HEK293 (cell line): ENCODE data around the gene ZNF80.

ENCODE experiments used
- GLI4 ChIP-seq: fragments of 450-650 bp; formaldehyde crosslinking; IDR thresholded peaks from 2 replicates; pipeline ENCODE4 v1.5.1; 2016; ENCODE audit warnings: missing biosample characterization, missing genetic modification characterization
- YY1 ChIP-seq: fragments of 450-650 bp; formaldehyde crosslinking; IDR thresholded peaks from 2 replicates; pipeline ENCODE4 v1.5.1; 2018; ENCODE audit warnings: missing biosample characterization, missing genetic modification characterization
- ZNF221 ChIP-seq: fragments of 450-650 bp; formaldehyde crosslinking; IDR thresholded peaks from 2 replicates; pipeline ENCODE4 v1.5.1; 2017; ENCODE audit warnings: missing biosample characterization, missing genetic modification characterization, borderline replicate concordance
- ZNF366 ChIP-seq: fragments of 450-650 bp; formaldehyde crosslinking; conservative IDR thresholded peaks from 2 replicates; pipeline ENCODE4 v1.5.1; 2016; ENCODE audit warnings: missing biosample characterization, missing genetic modification characterization
- ZNF621 ChIP-seq: fragments of 450-650 bp; formaldehyde crosslinking; IDR thresholded peaks from 2 replicates; pipeline ENCODE4 v1.5.1; 2017; ENCODE audit warnings: missing biosample characterization, missing genetic modification characterization
- ZNF791 ChIP-seq: fragments of 450-650 bp; formaldehyde crosslinking; IDR thresholded peaks from 2 replicates; pipeline ENCODE4 v1.5.1; 2016; ENCODE audit warnings: missing biosample characterization, missing genetic modification characterization
- TF ChIP-seq, protein P1 (sequence below): fragments of 450-650 bp; formaldehyde crosslinking; optimal IDR thresholded peaks from 2 replicates; pipeline ENCODE3; 2016; ENCODE audit warnings: missing biosample characterization, mild to moderate bottlenecking, missing genetic modification characterization
- TF ChIP-seq, protein P2 (sequence below): fragments of 450-650 bp; formaldehyde crosslinking; IDR thresholded peaks from 2 replicates; pipeline ENCODE4 v1.5.1; 2016; ENCODE audit warnings: missing biosample characterization, missing genetic modification characterization

DNA sequence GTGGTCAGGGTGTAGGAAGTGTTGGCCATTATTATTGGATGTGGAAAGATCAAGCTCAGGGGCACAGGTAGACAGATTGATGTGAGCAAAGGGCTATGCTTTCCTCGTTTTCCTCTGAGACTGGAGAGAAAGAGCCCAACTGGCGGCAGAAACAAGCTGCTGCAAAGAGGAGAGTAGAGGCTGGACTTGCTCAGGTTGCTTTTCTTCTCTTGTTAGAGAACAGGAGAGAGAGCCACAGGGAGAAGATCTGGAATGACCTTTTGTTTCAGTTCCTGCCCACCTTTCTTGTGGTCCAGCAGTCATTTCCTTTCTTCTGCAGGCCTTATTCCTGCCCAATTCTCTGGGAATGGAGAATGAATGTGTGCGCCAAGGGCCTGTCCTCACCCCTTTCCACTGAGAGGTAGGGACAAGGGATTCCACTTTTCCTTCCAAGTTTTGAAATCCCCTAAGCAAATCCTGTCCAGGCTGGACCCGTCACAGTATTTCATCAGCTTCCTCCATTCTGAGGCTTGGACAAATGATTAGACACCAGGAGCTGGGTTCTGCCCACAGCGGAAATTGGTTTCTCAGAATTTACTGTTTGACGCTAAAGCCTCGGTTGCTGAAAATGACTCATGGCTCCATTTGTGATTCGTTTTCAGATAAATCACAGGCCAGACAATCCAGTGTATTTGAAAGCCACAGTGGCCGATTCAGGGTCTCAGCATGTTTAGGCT is 16.1 kb downstream of the ZNF80 start:
- no peak for TF ChIP-seq ZNF621 (tag by site-specific recombination)
- TF ChIP-seq, protein P1, sequence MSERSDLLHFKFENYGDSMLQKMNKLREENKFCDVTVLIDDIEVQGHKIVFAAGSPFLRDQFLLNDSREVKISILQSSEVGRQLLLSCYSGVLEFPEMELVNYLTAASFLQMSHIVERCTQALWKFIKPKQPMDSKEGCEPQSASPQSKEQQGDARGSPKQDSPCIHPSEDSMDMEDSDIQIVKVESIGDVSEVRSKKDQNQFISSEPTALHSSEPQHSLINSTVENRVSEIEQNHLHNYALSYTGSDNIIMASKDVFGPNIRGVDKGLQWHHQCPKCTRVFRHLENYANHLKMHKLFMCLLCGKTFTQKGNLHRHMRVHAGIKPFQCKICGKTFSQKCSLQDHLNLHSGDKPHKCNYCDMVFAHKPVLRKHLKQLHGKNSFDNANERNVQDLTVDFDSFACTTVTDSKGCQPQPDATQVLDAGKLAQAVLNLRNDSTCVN (tag by site-specific recombination), result no peak
- TF ChIP-seq ZNF366, result no peak
- no peak for TF ChIP-seq GLI4 (tag by site-specific recombination)
- no peak for TF ChIP-seq ZNF221
- TF ChIP-seq, protein P2, sequence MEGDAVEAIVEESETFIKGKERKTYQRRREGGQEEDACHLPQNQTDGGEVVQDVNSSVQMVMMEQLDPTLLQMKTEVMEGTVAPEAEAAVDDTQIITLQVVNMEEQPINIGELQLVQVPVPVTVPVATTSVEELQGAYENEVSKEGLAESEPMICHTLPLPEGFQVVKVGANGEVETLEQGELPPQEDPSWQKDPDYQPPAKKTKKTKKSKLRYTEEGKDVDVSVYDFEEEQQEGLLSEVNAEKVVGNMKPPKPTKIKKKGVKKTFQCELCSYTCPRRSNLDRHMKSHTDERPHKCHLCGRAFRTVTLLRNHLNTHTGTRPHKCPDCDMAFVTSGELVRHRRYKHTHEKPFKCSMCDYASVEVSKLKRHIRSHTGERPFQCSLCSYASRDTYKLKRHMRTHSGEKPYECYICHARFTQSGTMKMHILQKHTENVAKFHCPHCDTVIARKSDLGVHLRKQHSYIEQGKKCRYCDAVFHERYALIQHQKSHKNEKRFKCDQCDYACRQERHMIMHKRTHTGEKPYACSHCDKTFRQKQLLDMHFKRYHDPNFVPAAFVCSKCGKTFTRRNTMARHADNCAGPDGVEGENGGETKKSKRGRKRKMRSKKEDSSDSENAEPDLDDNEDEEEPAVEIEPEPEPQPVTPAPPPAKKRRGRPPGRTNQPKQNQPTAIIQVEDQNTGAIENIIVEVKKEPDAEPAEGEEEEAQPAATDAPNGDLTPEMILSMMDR (tag by site-specific recombination), result no peak
- no peak for TF ChIP-seq YY1 (tag by site-specific recombination)
- TF ChIP-seq ZNF791 (tag by site-specific recombination), result no peak
